ENCODE data around the gene ZSCAN21. TPM values are rescaled to one million over a fixed set of nuclear protein-coding genes. Genes with fewer than 3 reads are reported as not detected.
A peak's percentile ranks its signal among the peaks of the same experiment; 100 is the strongest.

ZSCAN21 gene
- total RNA-seq, 1 donor from 2014 or later: 6.8 TPM

GRCh38 chr7:100087055-100087750, 37.6 kb downstream of the ZSCAN21 start:
- no peak for DNase-seq (ENCODE audit: low spot score)
- Mint-ChIP-seq H3K27me3 (ENCODE audit: insufficient read depth) (peaks cover 6% of the 10 kb centered on the region), H3K4me1 (ENCODE audit: low read depth) (peaks cover 37% of the 10 kb centered on the region), H3K27ac (peak overlapping the region; percentile 55), H3K9me3 (no peaks in the 10 kb centered on the region), H3K36me3 (ENCODE audit: low read depth) (peaks cover 26% of the 10 kb centered on the region), H3K4me3 (peak overlapping the region; percentile 47)
- intact Hi-C loops (cut with micrococcal nuclease): no loop called here

DNA sequence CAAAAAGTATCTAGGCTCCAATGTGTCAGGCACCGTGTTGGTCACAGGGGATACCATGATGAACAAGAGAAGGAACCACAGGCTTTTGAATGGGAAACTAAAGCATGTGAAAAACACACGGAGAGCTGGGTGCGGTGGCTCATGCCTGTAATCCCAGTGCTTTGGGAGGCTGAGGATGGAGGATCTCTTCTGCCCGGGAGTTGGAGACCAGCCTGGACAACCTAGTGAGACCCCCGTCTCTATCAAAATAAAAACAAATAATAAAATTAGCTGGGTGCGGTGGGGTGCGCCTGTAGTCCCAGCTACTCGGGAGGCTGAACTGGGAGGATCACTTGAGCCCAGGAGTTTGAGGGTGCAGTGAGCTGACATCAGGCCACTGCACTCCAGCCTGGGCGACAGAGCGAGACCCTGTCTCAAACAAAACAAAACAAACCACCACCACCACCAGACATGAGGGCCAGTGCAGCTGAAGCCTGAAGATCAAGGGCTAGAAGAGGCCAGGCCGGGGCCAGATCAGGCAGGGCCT, 38.6 kb downstream of the ZSCAN21 start:
- intact Hi-C loops (cut with micrococcal nuclease): loop anchor here (2.0 kb wide), 4 partner anchors 37 to 169 kb away; partner anchors contain the start of genes MBLAC1, TRIM4 and ZKSCAN1
- Mint-ChIP-seq H3K9me3 (no peaks in the 10 kb centered on the region), H3K27me3 (ENCODE audit: insufficient read depth) (peaks cover 6% of the 10 kb centered on the region)

DNA sequence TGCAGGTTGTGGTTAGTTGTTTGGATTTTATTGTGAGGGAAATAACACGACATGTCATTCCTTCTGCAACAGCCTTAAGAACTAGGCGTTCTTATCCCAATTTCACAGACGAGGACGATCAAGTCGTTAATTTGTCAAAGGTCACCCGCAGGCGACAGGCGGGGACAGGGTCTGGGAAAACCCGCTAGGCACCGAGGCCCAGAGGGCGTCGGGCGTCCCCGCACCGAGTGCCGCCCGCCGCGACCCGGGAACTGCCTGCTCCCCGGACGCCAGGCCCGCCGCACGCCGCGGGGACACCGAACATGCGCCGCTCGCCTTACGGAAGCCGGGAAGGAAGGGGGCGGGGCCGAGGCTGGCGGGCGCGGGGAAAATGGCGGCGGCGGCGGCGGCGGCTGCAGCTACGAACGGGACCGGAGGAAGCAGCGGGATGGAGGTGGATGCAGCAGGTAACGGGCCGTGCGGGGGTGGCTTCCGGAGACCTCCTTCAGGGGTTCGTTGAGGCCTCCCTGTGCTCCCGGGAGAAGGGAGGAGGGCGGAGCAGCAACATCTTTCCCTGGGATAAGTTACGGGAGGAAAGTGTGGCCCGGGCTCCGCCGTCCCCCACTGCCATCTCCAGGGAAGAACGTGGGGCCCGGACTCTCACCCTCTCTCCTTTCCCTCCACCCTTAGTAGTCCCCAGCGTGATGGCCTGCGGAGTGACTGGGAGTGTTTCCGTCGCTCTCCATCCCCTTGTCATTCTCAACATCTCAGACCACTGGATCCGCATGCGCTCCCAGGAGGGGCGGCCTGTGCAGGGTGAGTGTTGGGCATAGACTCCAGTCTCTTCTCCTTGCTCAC, 39.3 kb downstream of the ZSCAN21 start, which contains the start of gene COPS6:
COPS6 (plus strand) TSS at position 349 of the 837 bp plus-strand sequence; CDS start at position 371, 22 bp downstream.
- H3K4me1 Mint-ChIP-seq (ENCODE audit: low read depth): peaks cover 29% of the 10 kb centered on the region
- H3K4me3 Mint-ChIP-seq: peak within 1 kb of the TSS; percentile 90
- intact Hi-C loops (cut with micrococcal nuclease): loop anchor here (1.0 to 2.0 kb wide), 6 partner anchors 8 to 170 kb away; partner anchors contain the start of genes MBLAC1, TRIM4, ZKSCAN1 and ZNF3
- H3K36me3 Mint-ChIP-seq (ENCODE audit: low read depth): peaks cover 42% of the 10 kb centered on the region
- H3K27ac Mint-ChIP-seq: peak within 1 kb of the TSS; percentile 93
- H3K27me3 Mint-ChIP-seq (ENCODE audit: insufficient read depth): peaks cover 6% of the 10 kb centered on the region
- H3K9me3 Mint-ChIP-seq: no peaks in the 10 kb centered on the region
- peak; percentile 82 for DNase-seq (ENCODE audit: low spot score)

More for the DNA sequence above, 38.6 kb downstream of the ZSCAN21 start:
- no peak for DNase-seq (ENCODE audit: low spot score)
- H3K36me3 Mint-ChIP-seq (ENCODE audit: low read depth): peaks cover 35% of the 10 kb centered on the region
- H3K4me1 Mint-ChIP-seq (ENCODE audit: low read depth): peaks cover 30% of the 10 kb centered on the region
- H3K27ac Mint-ChIP-seq: peak overlapping the region; percentile 93
- H3K4me3 Mint-ChIP-seq: peak overlapping the region; percentile 90

GRCh38 chr7:100089458-100090196, 40.1 kb downstream of the ZSCAN21 start:
- H3K27ac Mint-ChIP-seq: peak overlapping the region; percentile 93
- intact Hi-C loops (cut with micrococcal nuclease): loop anchor here (1.0 to 2.0 kb wide), 6 partner anchors 8 to 171 kb away; partner anchors contain the start of genes MBLAC1, TRIM4, ZKSCAN1 and ZNF3
- H3K4me1 Mint-ChIP-seq (ENCODE audit: low read depth): peaks cover 29% of the 10 kb centered on the region
- peaks cover 43% of the 10 kb centered on the region for H3K36me3 Mint-ChIP-seq (ENCODE audit: low read depth)
- peaks cover 6% of the 10 kb centered on the region for H3K27me3 Mint-ChIP-seq (ENCODE audit: insufficient read depth)
- H3K9me3 Mint-ChIP-seq: no peaks in the 10 kb centered on the region
- no peak for DNase-seq (ENCODE audit: low spot score)
- H3K4me3 Mint-ChIP-seq: peak overlapping the region; percentile 90

GRCh38 chr7:100090527-100091410, 41.2 kb downstream of the ZSCAN21 start:
- Mint-ChIP-seq H3K27ac (peak overlapping the region; percentile 3), H3K36me3 (ENCODE audit: low read depth) (peaks cover 51% of the 10 kb centered on the region), H3K9me3 (no peaks in the 10 kb centered on the region), H3K4me3 (peak overlapping the region; percentile 90), H3K27me3 (ENCODE audit: insufficient read depth) (peaks cover 3% of the 10 kb centered on the region), H3K4me1 (ENCODE audit: low read depth) (peaks cover 31% of the 10 kb centered on the region)
- no peak for DNase-seq (ENCODE audit: low spot score)
- intact Hi-C loops (cut with micrococcal nuclease): no loop called here

- Mint-ChIP-seq H3K9me3 (no peaks in the 10 kb centered on the region), H3K36me3 (ENCODE audit: low read depth) (peaks cover 59% of the 10 kb centered on the region), H3K27me3 (ENCODE audit: insufficient read depth) (peaks cover 3% of the 10 kb centered on the region), H3K4me1 (ENCODE audit: low read depth) (peaks cover 35% of the 10 kb centered on the region), H3K4me3 (peak overlapping the region; percentile 90), H3K27ac (no peak overlapping the region)
- intact Hi-C loops (cut with micrococcal nuclease): no loop called here
- DNase-seq (ENCODE audit: low spot score): no peak
Measured at GRCh38 chr7:100091411-100092181, 42.0 kb downstream of the ZSCAN21 start.

GRCh38 chr7:100093054-100093453, 43.5 kb downstream of the ZSCAN21 start:
- intact Hi-C loops (cut with micrococcal nuclease): no loop called here
- H3K4me3 Mint-ChIP-seq: no peak overlapping the region
- H3K9me3 Mint-ChIP-seq: no peaks in the 10 kb centered on the region
- H3K27me3 Mint-ChIP-seq (ENCODE audit: insufficient read depth): no peaks in the 10 kb centered on the region
- no peak for DNase-seq (ENCODE audit: low spot score)
- peaks cover 44% of the 10 kb centered on the region for H3K4me1 Mint-ChIP-seq (ENCODE audit: low read depth)
- no peak overlapping the region for H3K27ac Mint-ChIP-seq
- peaks cover 70% of the 10 kb centered on the region for H3K36me3 Mint-ChIP-seq (ENCODE audit: low read depth)

DNA sequence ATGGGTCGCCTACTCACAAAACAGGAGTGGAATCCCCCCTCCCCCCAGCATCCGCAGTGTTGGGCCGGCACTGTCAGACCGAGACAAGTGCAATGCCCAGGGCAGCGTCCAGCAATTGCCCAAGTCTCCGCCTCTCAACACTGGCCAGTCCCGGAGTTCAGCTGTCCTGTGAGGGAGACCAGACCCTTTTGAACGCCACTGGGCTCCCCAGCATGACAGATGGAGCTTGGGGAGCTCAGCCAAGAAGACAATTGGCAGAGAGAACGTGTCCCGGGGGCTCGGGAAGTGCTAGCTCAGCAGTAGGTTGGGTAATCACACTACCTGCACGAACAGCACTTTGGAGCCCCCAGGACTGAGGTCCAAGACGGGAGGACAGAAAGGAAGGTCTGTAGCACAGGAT, 43.9 kb downstream of the ZSCAN21 start:
- H3K27ac Mint-ChIP-seq: no peak overlapping the region
- DNase-seq (ENCODE audit: low spot score): no peak
- H3K36me3 Mint-ChIP-seq (ENCODE audit: low read depth): peaks cover 74% of the 10 kb centered on the region
- H3K4me3 Mint-ChIP-seq: no peak overlapping the region
- peaks cover 48% of the 10 kb centered on the region for H3K4me1 Mint-ChIP-seq (ENCODE audit: low read depth)
- intact Hi-C loops (cut with micrococcal nuclease): no loop called here
- H3K9me3 Mint-ChIP-seq: no peaks in the 10 kb centered on the region
- no peaks in the 10 kb centered on the region for H3K27me3 Mint-ChIP-seq (ENCODE audit: insufficient read depth)

- no peaks in the 10 kb centered on the region for H3K9me3 Mint-ChIP-seq
- H3K27me3 Mint-ChIP-seq (ENCODE audit: insufficient read depth): no peaks in the 10 kb centered on the region
- intact Hi-C loops (cut with micrococcal nuclease): no loop called here
- no peak for DNase-seq (ENCODE audit: low spot score)
- H3K4me3 Mint-ChIP-seq: no peak overlapping the region
- peaks cover 79% of the 10 kb centered on the region for H3K36me3 Mint-ChIP-seq (ENCODE audit: low read depth)
- no peak overlapping the region for H3K27ac Mint-ChIP-seq
- peaks cover 53% of the 10 kb centered on the region for H3K4me1 Mint-ChIP-seq (ENCODE audit: low read depth)
Measured at GRCh38 chr7:100093925-100094486, 44.4 kb downstream of the ZSCAN21 start.

DNA sequence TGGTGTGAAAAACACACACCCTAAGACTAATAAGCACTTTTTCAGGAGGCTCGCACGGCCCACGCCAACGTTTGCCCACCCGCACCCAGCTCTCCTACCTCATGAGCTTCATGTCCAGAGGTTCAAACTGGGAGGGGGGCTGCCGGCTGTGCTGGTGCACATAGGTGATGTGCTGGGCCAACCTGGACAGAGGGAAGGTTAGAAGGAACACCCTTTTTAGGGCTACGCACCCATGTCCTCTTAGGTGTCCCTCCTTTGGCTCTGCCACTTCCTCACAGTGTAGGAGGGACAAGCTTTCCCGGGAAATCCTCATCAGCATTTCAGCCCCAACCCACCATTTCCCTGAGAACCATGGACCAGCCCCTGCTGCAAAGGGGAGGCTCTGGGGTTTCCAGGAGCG, 45.7 kb downstream of the ZSCAN21 start:
- no peak overlapping the region for H3K4me3 Mint-ChIP-seq
- no peak for DNase-seq (ENCODE audit: low spot score)
- H3K9me3 Mint-ChIP-seq: no peaks in the 10 kb centered on the region
- H3K27me3 Mint-ChIP-seq (ENCODE audit: insufficient read depth): no peaks in the 10 kb centered on the region
- intact Hi-C loops (cut with micrococcal nuclease): no loop called here
- no peak overlapping the region for H3K27ac Mint-ChIP-seq
- H3K36me3 Mint-ChIP-seq (ENCODE audit: low read depth): peaks cover 84% of the 10 kb centered on the region
- H3K4me1 Mint-ChIP-seq (ENCODE audit: low read depth): peaks cover 56% of the 10 kb centered on the region

DNA sequence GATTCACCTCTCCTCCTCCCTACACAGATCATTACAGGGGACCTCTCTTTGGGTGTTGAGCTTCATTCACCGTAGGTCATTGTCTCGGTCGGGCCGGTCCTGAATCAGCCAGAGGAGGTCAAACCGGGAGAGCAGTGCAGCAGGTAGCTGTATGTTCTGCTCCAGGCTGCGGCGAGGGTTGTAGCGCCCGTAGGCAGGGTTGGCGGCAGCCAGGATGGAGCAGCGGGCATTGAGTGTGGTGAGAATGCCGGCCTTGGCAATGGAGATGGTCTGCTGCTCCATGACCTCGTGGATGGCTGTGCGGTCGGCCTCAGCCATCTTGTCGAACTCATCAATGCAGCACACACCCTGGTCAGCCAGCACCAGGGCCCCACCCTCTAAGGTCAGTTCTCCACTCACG, 46.1 kb downstream of the ZSCAN21 start:
- intact Hi-C loops (cut with micrococcal nuclease): no loop called here
- Mint-ChIP-seq H3K4me3 (no peak overlapping the region), H3K4me1 (ENCODE audit: low read depth) (peaks cover 54% of the 10 kb centered on the region), H3K27ac (no peak overlapping the region), H3K9me3 (no peaks in the 10 kb centered on the region), H3K36me3 (ENCODE audit: low read depth) (peaks cover 81% of the 10 kb centered on the region), H3K27me3 (ENCODE audit: insufficient read depth) (no peaks in the 10 kb centered on the region)
- DNase-seq (ENCODE audit: low spot score): no peak
